T-helper 2 cell treated with Interferon-gamma antibody and Interleukin-4, amounts not matched to agents 100 ng/mL and 5 ng/mL, for 36 hours (primary cell): ENCODE data around the gene ZDHHC6. TPM values are rescaled to one million over a fixed set of nuclear protein-coding genes. Genes with fewer than 3 reads are reported as not detected.
"Not testable (repeated sequence)": the region's sequence is repeated elsewhere in the genome, so short reads cannot be mapped to it uniquely, and the experiment has no call there.

Experiments
- intact Hi-C: fragments of 100-400 bp; cut with micrococcal nuclease; formaldehyde crosslinking; loops from one replicate; pipeline ENCODE4 v1.15.1; 2023
- total RNA-seq: library from RNA; stranded (reverse); gene quantifications from 2 replicates; pipeline ENCODE4 v1.2.3, GENCODE V29; 2022

Gene ZDHHC6
- total RNA-seq, 1 donor from 2014 or later, result 46.7 TPM

GRCh38 chr10:112446055-112446854 lies 459 bp downstream of the ZDHHC6 start:
- intact Hi-C loops, result loop anchor here (1.0 to 5.0 kb wide), 4 partner anchors 70 to 1527 kb away; partner anchors contain the start of genes BBIP1, CASP7, GPAM and SHOC2

DNA sequence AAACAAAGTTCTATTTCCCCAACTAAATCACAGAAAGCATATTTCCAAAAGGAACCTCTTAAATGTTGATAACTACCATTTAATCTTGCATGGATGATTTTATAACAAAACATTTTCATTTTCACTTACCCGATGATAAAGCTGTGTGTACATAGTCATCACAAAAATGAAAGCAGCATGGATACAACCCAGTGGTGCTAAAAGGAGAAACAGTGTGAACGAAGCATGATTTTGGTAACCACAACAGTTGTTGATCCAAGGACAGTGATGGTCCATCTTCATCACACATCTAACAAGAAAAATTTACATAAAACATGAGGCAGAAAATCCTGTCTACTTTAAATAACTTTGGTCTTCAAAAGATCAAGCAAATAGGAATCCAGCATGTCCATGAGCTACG lies 4.7 kb downstream of the ZDHHC6 start:
- intact Hi-C loops, result no loop called here

DNA sequence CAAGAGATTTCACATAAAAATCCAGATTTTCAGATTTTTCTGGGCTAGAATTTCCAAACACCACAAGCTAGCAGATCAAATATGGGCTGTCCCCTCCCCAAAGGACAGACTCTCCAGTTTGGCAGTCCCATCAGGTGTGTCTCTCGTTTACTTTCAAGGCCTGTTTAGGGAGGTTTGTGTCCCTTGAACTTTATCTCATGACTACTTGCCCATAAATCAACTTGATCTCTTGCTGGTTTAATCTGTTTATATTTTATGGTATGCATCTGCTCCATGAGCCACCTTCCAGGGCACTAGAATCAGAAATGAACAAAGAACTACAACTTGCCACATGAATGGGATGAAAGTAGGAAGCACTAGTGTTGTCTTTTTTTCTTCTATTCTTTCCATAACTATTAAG lies 5.2 kb downstream of the ZDHHC6 start:
- intact Hi-C loops, result no loop called here

DNA sequence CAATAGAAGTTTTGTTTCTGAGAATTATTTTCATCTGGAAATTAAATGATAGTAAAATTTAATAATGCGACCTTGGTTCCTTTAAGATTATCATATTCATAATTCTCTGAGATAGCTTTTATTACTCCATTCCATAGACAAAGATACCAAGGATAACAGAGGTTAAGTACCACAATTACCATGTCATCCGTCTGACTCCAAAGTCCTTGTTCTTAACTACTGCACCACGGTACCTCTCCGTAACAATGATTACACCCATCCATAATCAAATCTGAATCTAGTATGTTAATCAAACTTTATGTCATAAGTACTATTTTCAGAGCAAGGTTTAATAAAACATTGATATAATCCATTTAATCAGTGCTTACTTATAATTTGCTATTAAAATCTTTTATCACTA lies 8.4 kb downstream of the ZDHHC6 start:
- intact Hi-C loops, result no loop called here

- intact Hi-C loops, result loop anchor here (2.0 kb wide), 1 partner anchor 120 kb away; no protein-coding TSS in a partner anchor
These were observed 11.6 kb downstream of the ZDHHC6 start for GRCh38 chr10:112434988-112435619.

- intact Hi-C loops, result no loop called here
These were observed 13.6 kb downstream of the ZDHHC6 start for GRCh38 chr10:112433136-112433535.

- intact Hi-C loops, result no loop called here
These were observed 17.0 kb downstream of the ZDHHC6 start for GRCh38 chr10:112429654-112430230.

DNA sequence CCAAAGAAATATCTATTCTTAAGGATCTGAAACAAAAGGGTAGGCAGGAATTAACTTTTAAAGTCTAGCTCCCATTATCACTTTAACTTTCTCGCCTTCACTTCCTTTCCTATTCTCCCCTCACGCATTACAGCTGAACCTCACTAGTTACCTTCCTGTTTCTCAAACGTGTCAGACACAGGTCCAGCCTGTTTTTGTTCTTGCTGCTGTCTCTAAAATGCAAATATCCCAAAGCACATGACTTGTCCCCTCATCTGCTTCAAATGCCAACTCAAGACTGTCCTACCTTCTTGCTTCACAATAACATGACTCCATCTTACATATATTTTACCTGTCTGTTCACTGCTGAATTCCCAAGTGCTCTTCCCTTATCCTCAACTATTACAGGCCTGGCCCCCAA lies 17.6 kb downstream of the ZDHHC6 start:
- intact Hi-C loops, result no loop called here

- intact Hi-C loops, result no loop called here
These were observed 20.6 kb downstream of the ZDHHC6 start for GRCh38 chr10:112426111-112426510.

DNA sequence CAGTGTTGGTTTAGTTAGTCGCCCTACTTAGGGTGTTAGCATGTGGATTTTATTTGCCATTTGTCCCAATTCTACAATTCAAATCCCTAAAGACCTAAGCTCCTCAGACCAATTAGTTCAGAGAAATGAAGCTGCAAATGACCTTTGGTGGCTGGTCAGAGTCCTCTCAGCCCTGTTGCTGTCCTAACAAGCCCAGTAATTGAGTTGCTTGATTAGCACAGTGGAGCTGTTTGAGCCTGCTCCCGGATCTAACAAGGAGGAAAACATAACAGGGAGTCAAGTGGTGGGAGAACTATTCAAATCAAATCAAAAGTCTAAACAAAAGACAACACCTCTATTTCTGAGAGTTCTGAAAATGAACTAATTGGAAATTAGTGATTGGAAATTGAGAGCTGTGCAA lies 22.1 kb downstream of the ZDHHC6 start:
- intact Hi-C loops, result no loop called here

- intact Hi-C loops, result no loop called here
These were observed 25.0 kb downstream of the ZDHHC6 start for GRCh38 chr10:112421731-112422130.

DNA sequence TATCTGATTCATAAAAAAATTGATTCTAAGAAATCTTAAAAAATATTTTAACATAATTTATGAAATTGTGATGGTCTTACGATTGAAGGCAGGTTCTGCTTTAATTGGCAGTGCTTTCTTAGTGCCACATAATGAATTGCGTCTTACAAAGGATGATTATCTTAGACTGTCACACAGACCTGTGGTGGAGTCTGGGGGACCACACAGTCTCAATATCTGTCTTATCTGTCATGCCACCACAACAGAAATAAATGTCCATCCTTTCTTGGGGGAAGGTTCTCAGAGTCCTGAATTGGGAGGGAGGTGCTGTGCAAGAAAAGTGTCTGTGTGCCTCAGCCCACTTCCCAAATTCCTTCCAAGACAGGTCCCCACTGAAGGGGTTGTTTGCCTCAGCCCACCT lies 34.0 kb downstream of the ZDHHC6 start:
- intact Hi-C loops, result no loop called here

DNA sequence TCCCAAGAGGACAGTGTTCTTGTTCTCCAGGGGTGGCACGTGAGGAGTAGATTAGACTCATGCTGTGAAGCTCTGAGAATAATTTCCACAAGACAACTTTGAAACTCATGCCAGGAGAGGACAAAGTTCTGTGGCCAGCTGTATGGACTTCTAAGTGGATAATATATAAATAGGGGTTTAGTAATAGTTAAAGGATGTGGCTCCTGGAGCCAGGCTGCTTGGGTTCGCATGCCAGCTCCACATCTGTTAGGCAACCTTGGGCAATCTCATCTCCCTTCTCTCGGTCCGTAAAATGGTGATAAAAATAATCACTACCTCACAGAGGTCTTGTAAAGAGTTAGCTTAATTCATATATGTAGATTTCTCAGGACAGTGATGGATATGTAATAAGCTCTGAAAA lies 37.0 kb downstream of the ZDHHC6 start:
- intact Hi-C loops, result no loop called here

GRCh38 chr10:112409299-112409698 lies 37.4 kb downstream of the ZDHHC6 start:
- intact Hi-C loops, result no loop called here

DNA sequence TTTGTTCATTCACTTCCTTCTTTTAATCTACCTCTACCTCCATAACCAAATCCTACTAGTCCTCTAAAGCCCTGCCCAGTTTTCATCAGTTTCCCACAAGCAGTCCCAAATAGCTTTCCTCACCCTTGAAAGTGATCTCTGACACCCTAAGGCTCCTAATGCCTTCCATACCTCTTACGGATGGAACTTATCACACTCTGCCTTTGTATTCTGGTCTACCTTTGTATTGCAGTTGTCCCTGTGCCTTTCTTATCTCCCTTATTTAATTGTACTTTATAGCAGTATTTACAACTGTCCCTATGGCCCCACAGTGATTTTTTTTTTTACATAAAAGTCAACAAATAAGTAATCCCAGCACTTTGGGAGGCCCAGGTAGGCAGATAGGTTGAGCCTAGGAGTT lies 39.0 kb downstream of the ZDHHC6 start:
- intact Hi-C loops, result no loop called here

- intact Hi-C loops, result not testable (repeated sequence)
These were observed 39.9 kb downstream of the ZDHHC6 start for GRCh38 chr10:112406806-112407205.

GRCh38 chr10:112404617-112405016 lies 42.1 kb downstream of the ZDHHC6 start:
- intact Hi-C loops, result no loop called here

- intact Hi-C loops, result no loop called here
These were observed 43.8 kb downstream of the ZDHHC6 start for GRCh38 chr10:112402917-112403316.

GRCh38 chr10:112397592-112397991 lies 49.1 kb downstream of the ZDHHC6 start:
- intact Hi-C loops, result no loop called here

- intact Hi-C loops, result no loop called here
These were observed 50.7 kb downstream of the ZDHHC6 start for GRCh38 chr10:112395809-112396530.

GRCh38 chr10:112394475-112394875 lies 52.2 kb downstream of the ZDHHC6 start:
- intact Hi-C loops, result no loop called here

GRCh38 chr10:112393827-112394226 lies 52.9 kb downstream of the ZDHHC6 start:
- intact Hi-C loops, result no loop called here
